ENCODE measurements around the gene RNF128. TPM values are rescaled to one million over a fixed set of nuclear protein-coding genes. Genes with fewer than 3 reads are reported as not detected.

The RNF128 gene
- total and polyA plus RNA-seq, 10 of the 15 experiments (the other 5 are each of a cell fraction or from before 2014, with no cell fraction given), result 0.10 TPM; not detected in 9

DNA sequence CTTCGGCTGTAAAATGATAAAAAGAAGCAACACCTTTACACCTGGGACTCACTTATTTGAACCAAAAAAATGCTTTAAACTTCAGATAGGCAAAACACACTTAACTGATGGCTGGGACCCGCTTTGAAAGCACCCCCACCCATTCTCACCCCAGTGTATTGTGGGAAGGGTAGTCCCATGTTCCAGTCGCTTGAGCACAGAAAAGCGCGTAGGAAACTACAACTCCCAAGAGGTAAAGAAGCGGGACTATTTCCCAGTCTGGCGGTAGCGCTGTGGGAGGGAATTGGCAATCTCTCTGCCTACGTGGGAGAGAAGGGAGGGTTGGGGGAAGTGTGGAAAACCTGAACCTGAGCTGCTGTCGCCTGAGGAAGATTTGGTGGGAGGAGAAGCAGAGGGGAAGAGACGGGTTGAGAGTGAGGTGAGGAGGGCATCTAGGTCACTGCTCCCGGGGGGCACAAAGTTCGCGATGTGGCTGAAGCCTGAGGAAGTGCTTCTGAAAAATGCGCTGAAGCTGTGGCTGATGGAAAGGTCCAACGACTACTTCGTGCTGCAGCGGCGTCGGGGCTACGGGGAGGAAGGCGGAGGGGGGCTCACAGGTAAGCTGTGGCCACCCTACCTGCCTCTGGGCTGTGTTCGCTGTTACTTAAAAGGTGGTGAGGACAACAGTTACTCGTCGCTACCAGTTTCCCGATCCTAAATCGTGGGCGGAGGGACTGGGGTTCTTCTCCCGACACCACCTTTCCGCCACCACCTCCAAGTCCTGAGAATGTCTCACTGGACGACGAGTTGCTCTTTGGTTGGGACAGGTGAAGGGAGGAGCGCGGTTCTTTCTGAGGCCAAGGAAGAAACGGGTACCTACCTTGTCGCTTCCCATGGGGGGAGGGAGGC is 76.1 kb downstream of the RNF128 start, which contains the start of gene TBC1D8B:
TSS of gene TBC1D8B (plus strand) at position 286 of the 888 bp plus-strand sequence. CDS start at position 467, 181 bp downstream.
- no TSS peak for BruUV-seq (replicated peaks)
- FAIRE-seq, result no peak
- Histone ChIP-seq H3K9me3 (replicated peaks; ENCODE audit: control insufficient read depth, insufficient read depth, low read length) (no peaks in the 10 kb centered on the region), H3K27ac (ENCODE audit: control insufficient read depth, insufficient read depth) (no peak within 1 kb of the TSS), H3K4me2 (ENCODE audit: control insufficient read depth, insufficient read depth) (peak within 1 kb of the TSS; percentile 57), H3K79me2 (ENCODE audit: control insufficient read depth, insufficient read depth, low read length) (no peaks in the 10 kb centered on the region), H3K36me3 (ENCODE audit: control insufficient read depth in 2 of 2, insufficient read depth in 2 of 2, low read length in 1 of 2) (no peaks in the 10 kb centered on the region), H3K4me3 (peak within 1 kb of the TSS; percentile 46), H3K27me3 (replicated peaks in 1 of 2; ENCODE audit: control insufficient read depth in 2 of 2, insufficient read depth in 2 of 2, low read length in 1 of 2) (no peaks in the 10 kb centered on the region), H3K9ac (ENCODE audit: control insufficient read depth, insufficient read depth, low read length) (peak within 1 kb of the TSS; percentile 15), H2AFZ (ENCODE audit: control insufficient read depth, low read depth, low read length) (peak within 1 kb of the TSS; percentile 86), H4K20me1 (ENCODE audit: control insufficient read depth, insufficient read depth) (no peaks in the 10 kb centered on the region), H3K4me1 (ENCODE audit: control insufficient read depth, insufficient read depth, low read length) (no peaks in the 10 kb centered on the region)
- 34% methylated on average over 36 of the region's 36 CpGs for WGBS (ENCODE audit: insufficient coverage, insufficient replicate concordance, low lambda C conversion rate, missing lambda C conversion rate)
- intact Hi-C loops (cut with micrococcal nuclease; ENCODE audit: unreplicated experiment), result no loop called here
- CTCF ChIA-PET, result no interaction called here
- peak; percentile 97 for ATAC-seq
- SMC1A ChIA-PET (ENCODE audit: uncharacterized antibody, unreplicated experiment), result no interaction called here
- POLR2A ChIA-PET, result interaction anchor here (2.0 kb wide), 1 partner anchor 191 kb away, joined by 5 read pairs; the partner anchor contains the start of gene RADX
- RAD21 ChIA-PET (ENCODE audit: unreplicated experiment), result no interaction called here
- DNase-seq (ENCODE audit: low read depth, low spot score), result peak; percentile 50
- in situ Hi-C loops (cut with MboI), result loop anchor here (10.0 kb wide), 1 partner anchor 318 kb away; no protein-coding TSS in a partner anchor
- no peak for TF ChIP-seq TCF3 (IDR thresholded peaks at IDR 0.05; ENCODE audit: borderline replicate concordance, insufficient read depth, low read depth, low read length)
- no peak for TF ChIP-seq ZBTB11 (CRISPR knock-in tag; IDR thresholded peaks at IDR 0.05)
- no peak for TF ChIP-seq FOS (IDR thresholded peaks at IDR 0.05; ENCODE audit: borderline replicate concordance, extremely low read depth, insufficient read length)
- no peak for TF ChIP-seq SMAD5 (IDR thresholded peaks at IDR 0.05; ENCODE audit: low read depth)
- TF ChIP-seq ZNF384 (IDR thresholded peaks at IDR 0.05; ENCODE audit: borderline replicate concordance, low read depth, low read length), result no peak
- TF ChIP-seq SMAD1 (IDR thresholded peaks at IDR 0.05; ENCODE audit: low read depth, partially characterized antibody), result no peak
- no peak for TF ChIP-seq NFYA (IDR thresholded peaks at IDR 0.05; ENCODE audit: borderline replicate concordance, low read depth, low read length)
- no peak for TF ChIP-seq GABPA (IDR thresholded peaks at IDR 0.05; ENCODE audit: low read depth)
- no peak for TF ChIP-seq HDAC2 (IDR thresholded peaks at IDR 0.05)
- peak; percentile 81 for TF ChIP-seq HCFC1 (IDR thresholded peaks at IDR 0.05; ENCODE audit: low read length)
- no peak for TF ChIP-seq MYC (IDR thresholded peaks at IDR 0.05; ENCODE audit: insufficient read depth, insufficient read length, insufficient replicate concordance, low read length, severe bottlenecking)
- TF ChIP-seq ZBED1 (IDR thresholded peaks at IDR 0.05; ENCODE audit: borderline replicate concordance), result no peak
- TF ChIP-seq SUPT20H (IDR thresholded peaks at IDR 0.05; ENCODE audit: borderline replicate concordance, control insufficient read depth, low read depth, low read length), result no peak
- no peak for TF ChIP-seq E2F4 (IDR thresholded peaks at IDR 0.05; ENCODE audit: low read depth, low read length)
- TF ChIP-seq TARDBP (IDR thresholded peaks at IDR 0.05; ENCODE audit: borderline replicate concordance), result 0 out of 2 replicates have a peak, but pooled peaks have one; percentile 50
- no peak for TF ChIP-seq BRCA1 (IDR thresholded peaks at IDR 0.05; ENCODE audit: low read depth, low read length)
- TF ChIP-seq MAX (IDR thresholded peaks at IDR 0.05; ENCODE audit: low read depth, low read length), result no peak

Data from GM12878 (cell line).